SK-N-SH treated with all-trans-retinoic acid at 6 μM for 48 hours (cell line): ENCODE data around the gene AP1S1.

ENCODE experiments used
- ATAC-seq: fragments of 200-7000 bp; cut with Tn5 transposase; 3 replicates; pipeline ENCODE4 v1.9.1; 2020; ENCODE audit warnings: mild to moderate bottlenecking, moderate library complexity
- ARNTL ChIP-seq: fragments of 450-650 bp; formaldehyde crosslinking; IDR thresholded peaks from 2 replicates; pipeline ENCODE4 v1.5.0; 2020; ENCODE audit warnings: low read depth, mild to moderate bottlenecking, moderate library complexity, borderline replicate concordance
- BACH2 ChIP-seq: fragments of 250-450 bp; sonication (Bioruptor Pico); IDR thresholded peaks from 2 replicates; pipeline ENCODE4 v1.9.0; 2021; ENCODE audit warnings: mild to moderate bottlenecking, borderline replicate concordance
- ESRRG ChIP-seq: fragments of 250-450 bp; sonication (Bioruptor Pico); IDR thresholded peaks from 2 replicates; pipeline ENCODE4 v1.6.1; 2021; ENCODE audit warnings: mild to moderate bottlenecking
- GLIS3 ChIP-seq: fragments of 250-450 bp; sonication (Bioruptor Pico); IDR thresholded peaks from 2 replicates; pipeline ENCODE4 v1.5.0; 2020; ENCODE audit warnings: mild to moderate bottlenecking, moderate library complexity
- ISL1 ChIP-seq: fragments of 250-450 bp; sonication (Bioruptor Pico); IDR thresholded peaks from 2 replicates; pipeline ENCODE4 v2.1.2; 2022; ENCODE audit warnings: mild to moderate bottlenecking, moderate library complexity
- OSR1 ChIP-seq: fragments of 250-450 bp; sonication (Bioruptor Pico); IDR thresholded peaks from 2 replicates; pipeline ENCODE4 v1.8.0; 2022; ENCODE audit warnings: moderate library complexity, mild to moderate bottlenecking, inconsistent platforms
- PPARA ChIP-seq: fragments of 250-450 bp; sonication (Bioruptor Pico); IDR thresholded peaks from 2 replicates; pipeline ENCODE4 v1.5.0; 2020; ENCODE audit warnings: mild to moderate bottlenecking, borderline replicate concordance
- RARB ChIP-seq: fragments of 250-450 bp; sonication (Bioruptor Pico); IDR thresholded peaks from 2 replicates; pipeline ENCODE4 v1.8.0; 2021; ENCODE audit warnings: mild to moderate bottlenecking, moderate library complexity
- SNAI2 ChIP-seq: fragments of 250-450 bp; sonication (Bioruptor Pico); IDR thresholded peaks from 2 replicates; pipeline ENCODE4 v1.5.0; 2020; ENCODE audit warnings: mild to moderate bottlenecking, moderate library complexity
- TCF4 ChIP-seq: fragments of 250-450 bp; sonication (Bioruptor Pico); IDR thresholded peaks from 2 replicates; pipeline ENCODE4 v1.8.0; 2021; ENCODE audit warnings: mild to moderate bottlenecking, moderate library complexity, borderline replicate concordance
- TOX ChIP-seq: fragments of 250-450 bp; sonication (Bioruptor Pico); IDR thresholded peaks from 2 replicates; pipeline ENCODE4 v1.8.0; 2021; ENCODE audit warnings: mild to moderate bottlenecking, moderate library complexity, borderline replicate concordance
- ZC3H10 ChIP-seq: fragments of 250-450 bp; sonication (Bioruptor Pico); IDR thresholded peaks from 2 replicates; pipeline ENCODE4 v1.5.1; 2021; ENCODE audit warnings: mild to moderate bottlenecking, moderate library complexity
- ZFP3 ChIP-seq: fragments of 250-450 bp; sonication (Bioruptor Pico); IDR thresholded peaks from 2 replicates; pipeline ENCODE4 v1.5.0; 2020; ENCODE audit warnings: mild to moderate bottlenecking, moderate library complexity
- ZFP30 ChIP-seq: fragments of 450-650 bp; formaldehyde crosslinking; IDR thresholded peaks from 2 replicates; pipeline ENCODE4 v1.5.0; 2022; ENCODE audit warnings: mild to moderate bottlenecking, moderate library complexity
- ZNF565 ChIP-seq: fragments of 450-650 bp; formaldehyde crosslinking; conservative IDR thresholded peaks from 2 replicates; pipeline ENCODE4 v1.5.0; 2020; ENCODE audit warnings: low read depth, mild to moderate bottlenecking, moderate library complexity
- ZNF70 ChIP-seq: fragments of 450-650 bp; formaldehyde crosslinking; IDR thresholded peaks from 2 replicates; pipeline ENCODE4 v1.5.0; 2020; ENCODE audit warnings: mild to moderate bottlenecking, moderate library complexity
- ZNF8 ChIP-seq: fragments of 450-650 bp; formaldehyde crosslinking; IDR thresholded peaks from 2 replicates; pipeline ENCODE4 v1.5.0; 2020; ENCODE audit warnings: mild to moderate bottlenecking, moderate library complexity
- TF ChIP-seq, protein P1 (sequence below): fragments of 250-450 bp; sonication (Bioruptor Pico); IDR thresholded peaks from 2 replicates; pipeline ENCODE4 v1.5.1; 2021; ENCODE audit warnings: mild to moderate bottlenecking, moderate library complexity
- TF ChIP-seq, protein P2 (sequence below): fragments of 250-450 bp; sonication (Bioruptor Pico); IDR thresholded peaks from 2 replicates; pipeline ENCODE4 v1.8.0; 2020; ENCODE audit warnings: mild to moderate bottlenecking, moderate library complexity, borderline replicate concordance
- TF ChIP-seq, protein P3 (sequence below): fragments of 250-450 bp; sonication (Bioruptor Pico); IDR thresholded peaks from 2 replicates; pipeline ENCODE4 v1.8.0; 2021; ENCODE audit warnings: low read depth, mild to moderate bottlenecking, moderate library complexity, borderline replicate concordance
- TF ChIP-seq, protein P4 (sequence below): fragments of 250-450 bp; sonication (Bioruptor Pico); IDR thresholded peaks from 2 replicates; pipeline ENCODE4 v1.5.1; 2020; ENCODE audit warnings: low read depth, mild to moderate bottlenecking, moderate library complexity
- TF ChIP-seq, protein P5 (sequence below): fragments of 250-450 bp; sonication (Bioruptor Pico); IDR thresholded peaks from 2 replicates; pipeline ENCODE4 v1.5.0; 2020; ENCODE audit warnings: mild to moderate bottlenecking, moderate library complexity

The AP1S1 gene

GRCh38 chr7:101151908-101152651, 2.2 kb upstream of the AP1S1 start (continued):
- TF ChIP-seq GLIS3, result no peak
- TF ChIP-seq ESRRG (CRISPR knock-in tag), result no peak

- peak; percentile 46 for ATAC-seq
These were observed 422 bp downstream of the AP1S1 start for GRCh38 chr7:101154693-101155102.

GRCh38 chr7:101155303-101155702, 1.0 kb downstream of the AP1S1 start:
- ATAC-seq, result no peak
- TF ChIP-seq ZNF8 (CRISPR knock-in tag) (no peak), ZNF565 (CRISPR knock-in tag) (no peak), SNAI2 (CRISPR knock-in tag) (no peak), PPARA (CRISPR knock-in tag) (no peak), TOX (CRISPR knock-in tag) (no peak), ISL1 (CRISPR knock-in tag) (no peak), ZNF70 (CRISPR knock-in tag) (no peak), GLIS3 (no peak), ZFP30 (CRISPR knock-in tag) (no peak), ESRRG (CRISPR knock-in tag) (no peak)
- TF ChIP-seq, protein P1, sequence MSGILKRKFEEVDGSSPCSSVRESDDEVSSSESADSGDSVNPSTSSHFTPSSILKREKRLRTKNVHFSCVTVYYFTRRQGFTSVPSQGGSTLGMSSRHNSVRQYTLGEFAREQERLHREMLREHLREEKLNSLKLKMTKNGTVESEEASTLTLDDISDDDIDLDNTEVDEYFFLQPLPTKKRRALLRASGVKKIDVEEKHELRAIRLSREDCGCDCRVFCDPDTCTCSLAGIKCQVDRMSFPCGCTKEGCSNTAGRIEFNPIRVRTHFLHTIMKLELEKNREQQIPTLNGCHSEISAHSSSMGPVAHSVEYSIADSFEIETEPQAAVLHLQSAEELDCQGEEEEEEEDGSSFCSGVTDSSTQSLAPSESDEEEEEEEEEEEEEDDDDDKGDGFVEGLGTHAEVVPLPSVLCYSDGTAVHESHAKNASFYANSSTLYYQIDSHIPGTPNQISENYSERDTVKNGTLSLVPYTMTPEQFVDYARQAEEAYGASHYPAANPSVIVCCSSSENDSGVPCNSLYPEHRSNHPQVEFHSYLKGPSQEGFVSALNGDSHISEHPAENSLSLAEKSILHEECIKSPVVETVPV (CRISPR knock-in tag), result no peak
- TF ChIP-seq, protein P2, sequence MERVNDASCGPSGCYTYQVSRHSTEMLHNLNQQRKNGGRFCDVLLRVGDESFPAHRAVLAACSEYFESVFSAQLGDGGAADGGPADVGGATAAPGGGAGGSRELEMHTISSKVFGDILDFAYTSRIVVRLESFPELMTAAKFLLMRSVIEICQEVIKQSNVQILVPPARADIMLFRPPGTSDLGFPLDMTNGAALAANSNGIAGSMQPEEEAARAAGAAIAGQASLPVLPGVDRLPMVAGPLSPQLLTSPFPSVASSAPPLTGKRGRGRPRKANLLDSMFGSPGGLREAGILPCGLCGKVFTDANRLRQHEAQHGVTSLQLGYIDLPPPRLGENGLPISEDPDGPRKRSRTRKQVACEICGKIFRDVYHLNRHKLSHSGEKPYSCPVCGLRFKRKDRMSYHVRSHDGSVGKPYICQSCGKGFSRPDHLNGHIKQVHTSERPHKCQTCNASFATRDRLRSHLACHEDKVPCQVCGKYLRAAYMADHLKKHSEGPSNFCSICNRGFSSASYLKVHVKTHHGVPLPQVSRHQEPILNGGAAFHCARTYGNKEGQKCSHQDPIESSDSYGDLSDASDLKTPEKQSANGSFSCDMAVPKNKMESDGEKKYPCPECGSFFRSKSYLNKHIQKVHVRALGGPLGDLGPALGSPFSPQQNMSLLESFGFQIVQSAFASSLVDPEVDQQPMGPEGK (CRISPR knock-in tag), result no peak

More at GRCh38 chr7:101154693-101155102, 422 bp downstream of the AP1S1 start:
- TF ChIP-seq, protein P3, sequence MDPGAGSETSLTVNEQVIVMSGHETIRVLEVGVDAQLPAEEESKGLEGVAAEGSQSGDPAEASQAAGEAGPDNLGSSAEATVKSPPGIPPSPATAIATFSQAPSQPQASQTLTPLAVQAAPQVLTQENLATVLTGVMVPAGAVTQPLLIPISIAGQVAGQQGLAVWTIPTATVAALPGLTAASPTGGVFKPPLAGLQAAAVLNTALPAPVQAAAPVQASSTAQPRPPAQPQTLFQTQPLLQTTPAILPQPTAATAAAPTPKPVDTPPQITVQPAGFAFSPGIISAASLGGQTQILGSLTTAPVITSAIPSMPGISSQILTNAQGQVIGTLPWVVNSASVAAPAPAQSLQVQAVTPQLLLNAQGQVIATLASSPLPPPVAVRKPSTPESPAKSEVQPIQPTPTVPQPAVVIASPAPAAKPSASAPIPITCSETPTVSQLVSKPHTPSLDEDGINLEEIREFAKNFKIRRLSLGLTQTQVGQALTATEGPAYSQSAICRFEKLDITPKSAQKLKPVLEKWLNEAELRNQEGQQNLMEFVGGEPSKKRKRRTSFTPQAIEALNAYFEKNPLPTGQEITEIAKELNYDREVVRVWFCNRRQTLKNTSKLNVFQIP (CRISPR knock-in tag), result no peak
- TF ChIP-seq, protein P2 (CRISPR knock-in tag), result no peak
- TF ChIP-seq ZFP3 (CRISPR knock-in tag) (no peak), ZNF8 (CRISPR knock-in tag) (no peak), ZFP30 (CRISPR knock-in tag) (no peak), SNAI2 (CRISPR knock-in tag) (no peak), ZNF70 (CRISPR knock-in tag) (no peak), TOX (CRISPR knock-in tag) (no peak), ZNF565 (CRISPR knock-in tag) (no peak), TCF4 (CRISPR knock-in tag) (no peak), OSR1 (CRISPR knock-in tag) (no peak), BACH2 (CRISPR knock-in tag) (no peak), ARNTL (CRISPR knock-in tag) (no peak), GLIS3 (no peak), ZC3H10 (CRISPR knock-in tag) (no peak), PPARA (CRISPR knock-in tag) (no peak), RARB (no peak)
- TF ChIP-seq, protein P4, sequence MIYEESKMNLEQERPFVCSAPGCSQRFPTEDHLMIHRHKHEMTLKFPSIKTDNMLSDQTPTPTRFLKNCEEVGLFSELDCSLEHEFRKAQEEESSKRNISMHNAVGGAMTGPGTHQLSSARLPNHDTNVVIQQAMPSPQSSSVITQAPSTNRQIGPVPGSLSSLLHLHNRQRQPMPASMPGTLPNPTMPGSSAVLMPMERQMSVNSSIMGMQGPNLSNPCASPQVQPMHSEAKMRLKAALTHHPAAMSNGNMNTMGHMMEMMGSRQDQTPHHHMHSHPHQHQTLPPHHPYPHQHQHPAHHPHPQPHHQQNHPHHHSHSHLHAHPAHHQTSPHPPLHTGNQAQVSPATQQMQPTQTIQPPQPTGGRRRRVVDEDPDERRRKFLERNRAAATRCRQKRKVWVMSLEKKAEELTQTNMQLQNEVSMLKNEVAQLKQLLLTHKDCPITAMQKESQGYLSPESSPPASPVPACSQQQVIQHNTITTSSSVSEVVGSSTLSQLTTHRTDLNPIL (CRISPR knock-in tag), result no peak
- TF ChIP-seq, protein P5, sequence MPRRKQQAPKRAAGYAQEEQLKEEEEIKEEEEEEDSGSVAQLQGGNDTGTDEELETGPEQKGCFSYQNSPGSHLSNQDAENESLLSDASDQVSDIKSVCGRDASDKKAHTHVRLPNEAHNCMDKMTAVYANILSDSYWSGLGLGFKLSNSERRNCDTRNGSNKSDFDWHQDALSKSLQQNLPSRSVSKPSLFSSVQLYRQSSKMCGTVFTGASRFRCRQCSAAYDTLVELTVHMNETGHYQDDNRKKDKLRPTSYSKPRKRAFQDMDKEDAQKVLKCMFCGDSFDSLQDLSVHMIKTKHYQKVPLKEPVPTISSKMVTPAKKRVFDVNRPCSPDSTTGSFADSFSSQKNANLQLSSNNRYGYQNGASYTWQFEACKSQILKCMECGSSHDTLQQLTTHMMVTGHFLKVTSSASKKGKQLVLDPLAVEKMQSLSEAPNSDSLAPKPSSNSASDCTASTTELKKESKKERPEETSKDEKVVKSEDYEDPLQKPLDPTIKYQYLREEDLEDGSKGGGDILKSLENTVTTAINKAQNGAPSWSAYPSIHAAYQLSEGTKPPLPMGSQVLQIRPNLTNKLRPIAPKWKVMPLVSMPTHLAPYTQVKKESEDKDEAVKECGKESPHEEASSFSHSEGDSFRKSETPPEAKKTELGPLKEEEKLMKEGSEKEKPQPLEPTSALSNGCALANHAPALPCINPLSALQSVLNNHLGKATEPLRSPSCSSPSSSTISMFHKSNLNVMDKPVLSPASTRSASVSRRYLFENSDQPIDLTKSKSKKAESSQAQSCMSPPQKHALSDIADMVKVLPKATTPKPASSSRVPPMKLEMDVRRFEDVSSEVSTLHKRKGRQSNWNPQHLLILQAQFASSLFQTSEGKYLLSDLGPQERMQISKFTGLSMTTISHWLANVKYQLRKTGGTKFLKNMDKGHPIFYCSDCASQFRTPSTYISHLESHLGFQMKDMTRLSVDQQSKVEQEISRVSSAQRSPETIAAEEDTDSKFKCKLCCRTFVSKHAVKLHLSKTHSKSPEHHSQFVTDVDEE (CRISPR knock-in tag), result no peak
- TF ChIP-seq, protein P1 (CRISPR knock-in tag), result no peak
